Type B pancreatic cell (in vitro differentiated cells): Measurements from ENCODE around the gene U2AF1L4. TPM values are rescaled to one million over a fixed set of nuclear protein-coding genes. Genes with fewer than 3 reads are reported as not detected.

Experiments used
- DNase-seq: peaks from one replicate; pipeline ENCODE4 v3.0.0; 2021; ENCODE audit warnings: mixed read lengths; ENCODE audit not compliant: unreplicated experiment; ENCODE audit errors: extremely low spot score
- H3K27ac Mint-ChIP-seq: 2 replicates; pipeline ENCODE4 v1.8.0; 2021; ENCODE audit warnings: mild to moderate bottlenecking, mixed read lengths
- H3K27me3 Mint-ChIP-seq: 2 replicates; pipeline ENCODE4 v1.8.0; 2021; ENCODE audit warnings: mixed read lengths
- H3K36me3 Mint-ChIP-seq: 2 replicates; pipeline ENCODE4 v1.8.0; 2021; ENCODE audit warnings: mixed read lengths
- H3K4me1 Mint-ChIP-seq: one replicate; pipeline ENCODE4 v1.8.0; 2021; ENCODE audit warnings: mixed read lengths; ENCODE audit not compliant: unreplicated experiment
- H3K4me3 Mint-ChIP-seq: 2 replicates; pipeline ENCODE4 v1.8.0; 2021; ENCODE audit warnings: mild to moderate bottlenecking, mixed read lengths
- H3K9me3 Mint-ChIP-seq: 2 replicates; pipeline ENCODE4 v1.8.0; 2021; ENCODE audit warnings: mixed read lengths
- CTCF ChIP-seq: fragments of 200-600 bp; sonication (generic); conservative IDR thresholded peaks from 2 replicates; pipeline ENCODE4 v1.5.0; 2021; ENCODE audit warnings: antibody characterized with exemption, mild to moderate bottlenecking
- total RNA-seq: library from RNA; stranded (reverse); gene quantifications from 2 replicates; pipeline ENCODE4 v1.2.1, GENCODE V29; 2021; ENCODE audit warnings: low replicate concordance

The U2AF1L4 gene
- total RNA-seq, 1 donor from 2014 or later = 25.4 TPM

GRCh38 chr19:35719402-35720162 lies 25.6 kb downstream of the U2AF1L4 start:
- H3K4me1 Mint-ChIP-seq = peaks cover 13% of the 10 kb centered on the region
- no peak for DNase-seq
- H3K4me3 Mint-ChIP-seq = peak overlapping the region; percentile 93
- H3K36me3 Mint-ChIP-seq = no peaks in the 10 kb centered on the region
- no peaks in the 10 kb centered on the region for H3K27me3 Mint-ChIP-seq
- no peaks in the 10 kb centered on the region for H3K9me3 Mint-ChIP-seq
- H3K27ac Mint-ChIP-seq = peak overlapping the region; percentile 82
- no peak for TF ChIP-seq CTCF

GRCh38 chr19:35718345-35719041 lies 26.7 kb downstream of the U2AF1L4 start:
- Mint-ChIP-seq H3K27me3 (no peaks in the 10 kb centered on the region), H3K4me3 (peak overlapping the region; percentile 93), H3K4me1 (peaks cover 13% of the 10 kb centered on the region), H3K36me3 (no peaks in the 10 kb centered on the region), H3K9me3 (no peaks in the 10 kb centered on the region), H3K27ac (peak overlapping the region; percentile 82)
- TF ChIP-seq CTCF = no peak
- DNase-seq = no peak

GRCh38 chr19:35717665-35718344 lies 27.4 kb downstream of the U2AF1L4 start, which contains the start of gene KMT2B:
KMT2B (plus strand) TSS chr19:35718003; CDS start chr19:35718019, 16 bp downstream.
- Mint-ChIP-seq H3K36me3 (no peaks in the 10 kb centered on the region), H3K27me3 (no peaks in the 10 kb centered on the region), H3K4me3 (peak within 1 kb of the TSS; percentile 93), H3K9me3 (no peaks in the 10 kb centered on the region), H3K27ac (peak within 1 kb of the TSS; percentile 86), H3K4me1 (peaks cover 13% of the 10 kb centered on the region)
- TF ChIP-seq CTCF = no peak
- DNase-seq = peak; percentile 97

GRCh38 chr19:35716801-35717664 lies 28.2 kb downstream of the U2AF1L4 start:
- peaks cover 13% of the 10 kb centered on the region for H3K4me1 Mint-ChIP-seq
- H3K9me3 Mint-ChIP-seq = no peaks in the 10 kb centered on the region
- no peaks in the 10 kb centered on the region for H3K36me3 Mint-ChIP-seq
- TF ChIP-seq CTCF = peak; percentile 93
- peak overlapping the region; percentile 93 for H3K4me3 Mint-ChIP-seq
- no peaks in the 10 kb centered on the region for H3K27me3 Mint-ChIP-seq
- H3K27ac Mint-ChIP-seq = peak overlapping the region; percentile 86
- peak; percentile 90 for DNase-seq
